GM23338 (cell line): Measurements from ENCODE around the gene CEP192. TPM values are rescaled to one million over a fixed set of nuclear protein-coding genes. Genes with fewer than 3 reads are reported as not detected.

Source experiments
- ATAC-seq: fragments of 200-7000 bp; cut with Tn5 transposase; 3 replicates; pipeline ENCODE4 v1.9.1; 2020
- DNase-seq: peaks from one replicate; pipeline ENCODE4 v3.0.0-alpha.2; 2015; ENCODE audit warnings: low spot score
- H2AFZ ChIP-seq: fragments of 200-600 bp; sonication (generic); 2 replicates; pipeline ENCODE4 v1.8.0; 2016; ENCODE audit warnings: antibody characterized with exemption, mild to moderate bottlenecking, moderate library complexity
- H3F3A ChIP-seq: fragments of 200-600 bp; sonication (generic); replicated peaks from 2 replicates; pipeline ENCODE4 v1.8.0; 2017; ENCODE audit warnings: antibody characterized with exemption, mixed run types, low read depth
- H3K27ac ChIP-seq: fragments of 200-600 bp; sonication (generic); 2 replicates; pipeline ENCODE4 v1.6.1; 2016; ENCODE audit warnings: low read depth
- H3K27me3 ChIP-seq: fragments of 200-600 bp; sonication (generic); 2 replicates; pipeline ENCODE4 v1.8.0; 2016; ENCODE audit warnings: mild to moderate bottlenecking, mixed run types, moderate library complexity; ENCODE audit not compliant: insufficient read depth
- H3K36me3 ChIP-seq: fragments of 200-600 bp; sonication (generic); 2 replicates; pipeline ENCODE4 v1.8.0; 2016; ENCODE audit warnings: mild to moderate bottlenecking; ENCODE audit not compliant: insufficient read depth
- H3K4me1 ChIP-seq: fragments of 200-600 bp; sonication (generic); 2 replicates; pipeline ENCODE4 v1.8.0; 2016; ENCODE audit warnings: mild to moderate bottlenecking, moderate library complexity; ENCODE audit not compliant: insufficient read depth
- H3K4me2 ChIP-seq: fragments of 200-600 bp; sonication (generic); 2 replicates; pipeline ENCODE4 v1.7.1; 2017; ENCODE audit warnings: mixed run types
- H3K4me3 ChIP-seq: fragments of 200-600 bp; sonication (generic); 2 replicates; pipeline ENCODE4 v1.6.1; 2016; ENCODE audit warnings: mixed run types
- H3K79me2 ChIP-seq: fragments of 200-600 bp; sonication (generic); replicated peaks from 2 replicates; pipeline ENCODE4 v1.8.0; 2017; ENCODE audit warnings: mild to moderate bottlenecking; ENCODE audit not compliant: insufficient read depth
- H3K9me2 ChIP-seq: fragments of 200-600 bp; sonication (generic); 2 replicates; pipeline ENCODE4 v1.8.0; 2017; ENCODE audit not compliant: insufficient read depth
- H4K20me1 ChIP-seq: fragments of 200-600 bp; sonication (generic); replicated peaks from 2 replicates; pipeline ENCODE4 v1.8.0; 2017; ENCODE audit warnings: mild to moderate bottlenecking; ENCODE audit not compliant: insufficient read depth
- H3K27ac Mint-ChIP-seq: 2 replicates; pipeline ENCODE4 v1.8.0; 2020; ENCODE audit warnings: inconsistent platforms, mild to moderate bottlenecking, moderate library complexity, mixed read lengths
- H3K27me3 Mint-ChIP-seq: 3 replicates; pipeline ENCODE4 v1.8.0; 2022; ENCODE audit warnings: low read depth, mild to moderate bottlenecking, moderate library complexity, mixed read lengths, inconsistent platforms; ENCODE audit not compliant: insufficient read depth, poor library complexity
- H3K36me3 Mint-ChIP-seq: 3 replicates; pipeline ENCODE4 v1.8.0; 2021; ENCODE audit warnings: low read depth, mild to moderate bottlenecking, inconsistent platforms, moderate library complexity, mixed read lengths
- H3K4me1 Mint-ChIP-seq: 3 replicates; pipeline ENCODE4 v1.8.0; 2020; ENCODE audit warnings: mild to moderate bottlenecking, inconsistent platforms, mixed read lengths
- H3K4me3 Mint-ChIP-seq: 3 replicates; pipeline ENCODE4 v1.8.0; 2021; ENCODE audit warnings: moderate library complexity, mild to moderate bottlenecking, inconsistent platforms, mixed read lengths
- H3K9me3 Mint-ChIP-seq: 3 replicates; pipeline ENCODE4 v1.8.0; 2020; ENCODE audit warnings: moderate library complexity, mild to moderate bottlenecking, inconsistent platforms, mixed read lengths
- CREB1 ChIP-seq: fragments of 250-450 bp; sonication (Bioruptor Pico); IDR thresholded peaks from 2 replicates; pipeline ENCODE4 v1.5.0; 2020; ENCODE audit warnings: low read depth, mild to moderate bottlenecking, moderate library complexity
- EZH2phosphoT487 ChIP-seq: fragments of 200-600 bp; sonication (generic); IDR thresholded peaks from one replicate; pipeline ENCODE4 v1.8.1; 2018; ENCODE audit warnings: antibody characterized with exemption; ENCODE audit not compliant: unreplicated experiment
- JUNB ChIP-seq: IDR thresholded peaks from one replicate; pipeline ENCODE4 v1.6.1; 2016; ENCODE audit warnings: antibody characterized with exemption; ENCODE audit not compliant: unreplicated experiment
- NANOG ChIP-seq: IDR thresholded peaks from 2 replicates; pipeline ENCODE4 v1.6.1; 2016; ENCODE audit warnings: antibody characterized with exemption, borderline replicate concordance
- POLR2AphosphoS5 ChIP-seq: IDR thresholded peaks from 2 replicates; pipeline ENCODE4 v1.6.1; 2016; ENCODE audit warnings: antibody characterized with exemption, low read depth
- STAT1 ChIP-seq: IDR thresholded peaks from one replicate; pipeline ENCODE4 v1.6.1; 2016; ENCODE audit warnings: antibody characterized with exemption; ENCODE audit not compliant: unreplicated experiment
- ZNF331 ChIP-seq: fragments of 250-450 bp; sonication (Bioruptor Pico); IDR thresholded peaks from 2 replicates; pipeline ENCODE4 v1.5.0; 2020; ENCODE audit warnings: low read depth, mild to moderate bottlenecking, moderate library complexity
- polyA plus RNA-seq: library from polyadenylated mRNA; unstranded; fragments of >200 nt; fragmentation: Nextera tagmentation; extraction: Ambion mirVana; gene quantifications from 2 replicates; pipeline ENCODE4 v1.2.1, GENCODE V29; 2016
- total RNA-seq: library from RNA; depleted of rRNA; stranded (reverse); fragments of >200 nt; shearing (Covaris generic); gene quantifications from 2 replicates; pipeline ENCODE4 v1.2.3, GENCODE V29; 2014
- TF ChIP-seq, protein P1 (sequence below), 2 experiments: fragments of 200-600 bp in 1 of 2; sonication (generic) in 1 of 2; conservative IDR thresholded peaks; 2 replicates each; pipeline versions ENCODE4 v1.5.1 to v1.6.1; 2016 to 2017; ENCODE audit warnings: antibody characterized with exemption in 2 of 2, low read depth in 2 of 2, mild to moderate bottlenecking in 2 of 2, moderate library complexity in 1 of 2
- TF ChIP-seq, protein P2 (sequence below): fragments of 250-450 bp; sonication (Bioruptor Pico); IDR thresholded peaks from 2 replicates; pipeline ENCODE4 v1.5.0; 2020; ENCODE audit warnings: mild to moderate bottlenecking, moderate library complexity

CEP192 gene
- total and polyA plus RNA-seq, 2 experiments from 2014 or later: 15.2 to 30.6 TPM

GRCh38 chr18:12943215-12943614, 47.9 kb upstream of the CEP192 start:
- Mint-ChIP-seq H3K9me3 (no peaks in the 10 kb centered on the region), H3K36me3 (no peaks in the 10 kb centered on the region), H3K4me3 (no peak overlapping the region), H3K4me1 (peaks cover 12% of the 10 kb centered on the region; the same call in 2 of the 3 replicates), H3K27ac (no peak overlapping the region), H3K27me3 (peaks cover 16% of the 10 kb centered on the region)
- Histone ChIP-seq H3K4me2 (no peak overlapping the region), H3K4me1 (peaks cover 5% of the 10 kb centered on the region; the same call in 1 of the 2 replicates), H4K20me1 (no peaks in the 10 kb centered on the region), H3K9me2 (0 out of 2 replicates have a peak, but pooled peaks cover 3% of the 10 kb centered on the region), H3K27me3 (no peaks in the 10 kb centered on the region), H3K79me2 (no peaks in the 10 kb centered on the region), H3K36me3 (no peaks in the 10 kb centered on the region), H3K27ac (no peak overlapping the region), H3K4me3 (no peak overlapping the region), H3F3A (peaks cover 9% of the 10 kb centered on the region; the same call in 1 of the 2 replicates), H2AFZ (no peak overlapping the region)
- DNase-seq (no peak), ATAC-seq (no peak)
- TF ChIP-seq EZH2phosphoT487: no peak
- TF ChIP-seq NANOG: no peak
- TF ChIP-seq, protein P1, sequence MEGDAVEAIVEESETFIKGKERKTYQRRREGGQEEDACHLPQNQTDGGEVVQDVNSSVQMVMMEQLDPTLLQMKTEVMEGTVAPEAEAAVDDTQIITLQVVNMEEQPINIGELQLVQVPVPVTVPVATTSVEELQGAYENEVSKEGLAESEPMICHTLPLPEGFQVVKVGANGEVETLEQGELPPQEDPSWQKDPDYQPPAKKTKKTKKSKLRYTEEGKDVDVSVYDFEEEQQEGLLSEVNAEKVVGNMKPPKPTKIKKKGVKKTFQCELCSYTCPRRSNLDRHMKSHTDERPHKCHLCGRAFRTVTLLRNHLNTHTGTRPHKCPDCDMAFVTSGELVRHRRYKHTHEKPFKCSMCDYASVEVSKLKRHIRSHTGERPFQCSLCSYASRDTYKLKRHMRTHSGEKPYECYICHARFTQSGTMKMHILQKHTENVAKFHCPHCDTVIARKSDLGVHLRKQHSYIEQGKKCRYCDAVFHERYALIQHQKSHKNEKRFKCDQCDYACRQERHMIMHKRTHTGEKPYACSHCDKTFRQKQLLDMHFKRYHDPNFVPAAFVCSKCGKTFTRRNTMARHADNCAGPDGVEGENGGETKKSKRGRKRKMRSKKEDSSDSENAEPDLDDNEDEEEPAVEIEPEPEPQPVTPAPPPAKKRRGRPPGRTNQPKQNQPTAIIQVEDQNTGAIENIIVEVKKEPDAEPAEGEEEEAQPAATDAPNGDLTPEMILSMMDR (conservative IDR thresholded peaks at IDR 0.05; ENCODE audit: low read depth in 2 of 2): no peak
- TF ChIP-seq STAT1: no peak
- TF ChIP-seq, protein P2, sequence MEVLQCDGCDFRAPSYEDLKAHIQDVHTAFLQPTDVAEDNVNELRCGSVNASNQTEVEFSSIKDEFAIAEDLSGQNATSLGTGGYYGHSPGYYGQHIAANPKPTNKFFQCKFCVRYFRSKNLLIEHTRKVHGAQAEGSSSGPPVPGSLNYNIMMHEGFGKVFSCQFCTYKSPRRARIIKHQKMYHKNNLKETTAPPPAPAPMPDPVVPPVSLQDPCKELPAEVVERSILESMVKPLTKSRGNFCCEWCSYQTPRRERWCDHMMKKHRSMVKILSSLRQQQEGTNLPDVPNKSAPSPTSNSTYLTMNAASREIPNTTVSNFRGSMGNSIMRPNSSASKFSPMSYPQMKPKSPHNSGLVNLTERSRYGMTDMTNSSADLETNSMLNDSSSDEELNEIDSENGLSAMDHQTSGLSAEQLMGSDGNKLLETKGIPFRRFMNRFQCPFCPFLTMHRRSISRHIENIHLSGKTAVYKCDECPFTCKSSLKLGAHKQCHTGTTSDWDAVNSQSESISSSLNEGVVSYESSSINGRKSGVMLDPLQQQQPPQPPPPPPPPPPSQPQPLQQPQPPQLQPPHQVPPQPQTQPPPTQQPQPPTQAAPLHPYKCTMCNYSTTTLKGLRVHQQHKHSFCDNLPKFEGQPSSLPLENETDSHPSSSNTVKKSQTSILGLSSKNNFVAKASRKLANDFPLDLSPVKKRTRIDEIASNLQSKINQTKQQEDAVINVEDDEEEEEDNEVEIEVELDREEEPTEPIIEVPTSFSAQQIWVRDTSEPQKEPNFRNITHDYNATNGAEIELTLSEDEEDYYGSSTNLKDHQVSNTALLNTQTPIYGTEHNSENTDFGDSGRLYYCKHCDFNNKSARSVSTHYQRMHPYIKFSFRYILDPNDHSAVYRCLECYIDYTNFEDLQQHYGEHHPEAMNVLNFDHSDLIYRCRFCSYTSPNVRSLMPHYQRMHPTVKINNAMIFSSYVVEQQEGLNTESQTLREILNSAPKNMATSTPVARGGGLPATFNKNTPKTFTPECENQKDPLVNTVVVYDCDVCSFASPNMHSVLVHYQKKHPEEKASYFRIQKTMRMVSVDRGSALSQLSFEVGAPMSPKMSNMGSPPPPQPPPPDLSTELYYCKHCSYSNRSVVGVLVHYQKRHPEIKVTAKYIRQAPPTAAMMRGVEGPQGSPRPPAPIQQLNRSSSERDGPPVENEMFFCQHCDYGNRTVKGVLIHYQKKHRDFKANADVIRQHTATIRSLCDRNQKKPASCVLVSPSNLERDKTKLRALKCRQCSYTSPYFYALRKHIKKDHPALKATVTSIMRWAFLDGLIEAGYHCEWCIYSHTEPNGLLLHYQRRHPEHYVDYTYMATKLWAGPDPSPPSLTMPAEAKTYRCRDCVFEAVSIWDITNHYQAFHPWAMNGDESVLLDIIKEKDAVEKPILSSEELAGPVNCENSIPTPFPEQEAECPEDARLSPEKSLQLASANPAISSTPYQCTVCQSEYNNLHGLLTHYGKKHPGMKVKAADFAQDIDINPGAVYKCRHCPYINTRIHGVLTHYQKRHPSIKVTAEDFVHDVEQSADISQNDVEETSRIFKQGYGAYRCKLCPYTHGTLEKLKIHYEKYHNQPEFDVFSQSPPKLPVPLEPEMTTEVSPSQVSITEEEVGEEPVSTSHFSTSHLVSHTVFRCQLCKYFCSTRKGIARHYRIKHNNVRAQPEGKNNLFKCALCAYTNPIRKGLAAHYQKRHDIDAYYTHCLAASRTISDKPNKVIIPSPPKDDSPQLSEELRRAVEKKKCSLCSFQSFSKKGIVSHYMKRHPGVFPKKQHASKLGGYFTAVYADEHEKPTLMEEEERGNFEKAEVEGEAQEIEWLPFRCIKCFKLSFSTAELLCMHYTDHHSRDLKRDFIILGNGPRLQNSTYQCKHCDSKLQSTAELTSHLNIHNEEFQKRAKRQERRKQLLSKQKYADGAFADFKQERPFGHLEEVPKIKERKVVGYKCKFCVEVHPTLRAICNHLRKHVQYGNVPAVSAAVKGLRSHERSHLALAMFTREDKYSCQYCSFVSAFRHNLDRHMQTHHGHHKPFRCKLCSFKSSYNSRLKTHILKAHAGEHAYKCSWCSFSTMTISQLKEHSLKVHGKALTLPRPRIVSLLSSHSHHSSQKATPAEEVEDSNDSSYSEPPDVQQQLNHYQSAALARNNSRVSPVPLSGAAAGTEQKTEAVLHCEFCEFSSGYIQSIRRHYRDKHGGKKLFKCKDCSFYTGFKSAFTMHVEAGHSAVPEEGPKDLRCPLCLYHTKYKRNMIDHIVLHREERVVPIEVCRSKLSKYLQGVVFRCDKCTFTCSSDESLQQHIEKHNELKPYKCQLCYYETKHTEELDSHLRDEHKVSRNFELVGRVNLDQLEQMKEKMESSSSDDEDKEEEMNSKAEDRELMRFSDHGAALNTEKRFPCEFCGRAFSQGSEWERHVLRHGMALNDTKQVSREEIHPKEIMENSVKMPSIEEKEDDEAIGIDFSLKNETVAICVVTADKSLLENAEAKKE (CRISPR knock-in tag): no peak
- TF ChIP-seq JUNB: no peak
- TF ChIP-seq CREB1 (CRISPR knock-in tag): no peak
- TF ChIP-seq ZNF331 (CRISPR knock-in tag): no peak
- no peak for TF ChIP-seq POLR2AphosphoS5
